GM10847 (cell line): ENCODE measurements around the gene PTPRN2.

Experiments used
- POLR2A ChIP-seq: IDR thresholded peaks from 2 replicates; pipeline ENCODE4 v1.6.1; 2011; ENCODE audit not compliant: insufficient read length; ENCODE audit errors: extremely low read depth

Gene PTPRN2

DNA sequence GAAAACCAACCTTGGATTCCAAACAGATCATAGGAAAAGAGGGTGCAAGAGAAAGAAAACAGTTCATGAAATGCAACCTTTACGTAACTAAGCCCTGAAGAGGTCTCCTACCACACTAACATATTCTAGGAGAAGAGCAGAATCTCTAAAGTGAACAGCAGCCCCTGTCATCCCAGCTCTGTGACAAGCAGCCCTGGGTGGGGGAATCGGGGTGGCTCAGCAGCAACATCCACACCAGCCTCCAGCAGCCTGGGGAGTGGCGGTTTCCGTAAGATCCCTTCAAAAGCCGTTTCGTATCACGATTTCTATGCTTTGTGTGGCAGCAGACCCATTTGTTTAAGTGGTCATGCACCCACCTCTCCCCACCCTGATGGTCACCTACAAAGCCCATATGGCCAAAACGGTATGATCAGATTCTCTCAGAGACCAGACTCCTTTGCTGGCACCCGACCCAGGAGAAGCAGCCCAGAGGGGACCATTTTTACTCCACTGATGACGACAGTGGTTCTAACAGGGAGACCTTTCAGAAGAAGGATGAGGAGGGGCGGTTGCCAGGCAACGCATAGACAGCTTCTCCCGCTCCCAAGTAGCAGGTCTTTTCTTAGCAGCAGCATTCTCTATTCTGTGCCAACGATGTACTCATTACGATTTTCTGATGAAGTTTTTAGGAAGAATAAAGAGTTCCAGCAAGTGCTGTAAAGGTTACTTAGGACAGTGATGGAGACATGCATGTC is 950.2 kb downstream of the PTPRN2 start:
- TF ChIP-seq POLR2A = no peak

DNA sequence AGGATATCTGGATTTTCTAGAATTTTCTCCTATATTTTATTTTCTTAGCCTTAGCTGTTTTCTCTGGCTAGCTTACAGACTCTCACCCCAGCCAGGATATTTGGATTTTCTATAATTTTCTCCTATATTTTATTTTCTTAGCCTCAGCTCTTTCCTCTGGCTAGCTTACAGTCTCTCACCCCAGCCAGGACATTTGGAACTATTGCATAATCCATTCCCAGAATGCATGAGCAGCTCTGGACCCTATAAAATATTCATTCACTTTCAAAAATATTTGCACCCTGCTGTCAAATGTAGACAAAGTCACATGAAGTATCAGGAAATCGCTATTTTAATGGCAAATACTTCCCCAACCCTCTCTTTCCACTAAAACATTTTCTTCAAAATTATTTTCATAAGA is 952.0 kb downstream of the PTPRN2 start:
- no peak for TF ChIP-seq POLR2A

DNA sequence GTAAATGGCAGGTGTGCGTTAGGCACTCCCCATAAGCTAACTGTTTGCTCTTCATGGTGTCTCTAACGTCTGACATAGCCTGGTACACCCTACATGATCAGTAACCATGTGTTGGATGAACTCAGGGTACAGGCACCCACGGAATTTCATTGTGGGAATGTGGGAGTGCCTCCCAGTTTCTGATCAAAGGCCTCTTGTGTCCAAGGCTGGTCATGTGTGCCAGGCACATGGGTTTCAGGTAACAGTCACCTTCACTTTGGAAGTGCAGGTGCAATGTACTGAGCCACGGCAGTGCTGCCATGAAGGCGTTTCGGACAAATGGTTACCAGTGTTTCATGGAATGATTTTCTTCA is 952.5 kb downstream of the PTPRN2 start:
- no peak for TF ChIP-seq POLR2A

DNA sequence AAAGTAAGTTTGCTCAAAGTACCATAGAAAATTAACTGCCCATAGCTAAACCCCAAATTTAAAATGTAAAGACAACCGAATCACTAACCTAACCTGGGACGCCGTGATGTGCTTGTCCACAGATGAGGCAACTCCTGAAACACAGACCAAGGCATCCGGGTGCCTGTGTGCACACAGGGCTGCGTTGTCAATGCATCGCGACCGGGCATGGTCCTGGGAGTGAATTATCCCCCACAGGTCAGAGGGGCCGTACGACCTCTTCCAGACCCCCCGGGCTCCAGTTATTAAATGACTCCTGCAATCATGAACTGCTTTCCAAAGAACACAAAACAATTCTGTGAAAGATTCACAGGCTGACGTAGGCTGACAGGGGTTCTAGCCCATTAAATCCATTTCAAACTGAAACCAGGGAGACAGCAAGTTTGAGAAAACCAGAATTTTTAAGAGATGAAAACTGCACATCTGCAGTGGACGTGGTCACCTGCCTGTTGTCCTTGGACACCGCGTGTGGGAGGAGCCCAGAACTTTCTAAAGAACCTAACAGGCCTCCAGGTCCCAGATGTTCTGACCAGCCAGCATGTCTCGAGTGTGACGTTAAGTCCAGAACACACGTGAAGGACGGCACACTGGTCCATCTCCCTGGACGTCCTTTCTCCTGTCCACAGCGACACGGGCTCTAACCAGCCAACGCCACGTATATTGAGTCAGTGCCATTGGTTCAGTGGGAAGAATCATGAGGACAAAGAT is 953.0 kb downstream of the PTPRN2 start:
- no peak for TF ChIP-seq POLR2A

DNA sequence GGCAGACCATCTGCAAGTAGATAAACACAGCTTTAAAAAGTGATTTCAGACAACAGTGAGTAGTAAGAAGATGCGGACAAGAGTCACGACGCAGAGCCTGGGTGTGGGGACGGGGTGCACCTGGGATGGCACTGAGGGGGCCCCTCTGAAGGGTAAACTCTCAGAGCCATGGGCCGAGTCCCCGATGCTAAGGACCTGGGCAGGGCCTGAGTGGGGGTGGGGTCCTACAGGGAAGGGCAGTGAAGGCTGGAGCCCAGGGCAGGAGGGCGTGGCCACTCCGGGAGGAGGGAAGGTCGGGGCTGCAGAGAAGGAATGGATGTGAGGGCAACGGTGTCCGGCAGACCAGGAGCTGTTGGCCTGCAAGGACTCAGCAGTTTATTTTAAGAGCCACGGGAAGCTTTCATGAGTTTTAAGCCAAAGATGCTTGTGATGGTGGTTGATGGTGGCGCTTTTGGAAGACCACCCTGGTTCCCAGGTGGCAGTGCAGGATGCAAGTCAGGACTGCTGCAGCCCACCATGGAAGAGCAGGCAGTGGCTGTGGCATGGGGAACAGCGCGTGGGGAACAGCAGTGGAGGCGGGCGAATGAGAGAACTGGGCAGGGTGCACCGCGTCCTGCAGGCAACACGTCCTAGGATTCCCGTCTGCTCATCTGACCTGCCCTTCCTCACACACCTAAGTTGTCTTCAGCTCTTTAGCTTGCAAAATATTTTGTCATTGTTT is 954.0 kb downstream of the PTPRN2 start:
- TF ChIP-seq POLR2A = no peak

DNA sequence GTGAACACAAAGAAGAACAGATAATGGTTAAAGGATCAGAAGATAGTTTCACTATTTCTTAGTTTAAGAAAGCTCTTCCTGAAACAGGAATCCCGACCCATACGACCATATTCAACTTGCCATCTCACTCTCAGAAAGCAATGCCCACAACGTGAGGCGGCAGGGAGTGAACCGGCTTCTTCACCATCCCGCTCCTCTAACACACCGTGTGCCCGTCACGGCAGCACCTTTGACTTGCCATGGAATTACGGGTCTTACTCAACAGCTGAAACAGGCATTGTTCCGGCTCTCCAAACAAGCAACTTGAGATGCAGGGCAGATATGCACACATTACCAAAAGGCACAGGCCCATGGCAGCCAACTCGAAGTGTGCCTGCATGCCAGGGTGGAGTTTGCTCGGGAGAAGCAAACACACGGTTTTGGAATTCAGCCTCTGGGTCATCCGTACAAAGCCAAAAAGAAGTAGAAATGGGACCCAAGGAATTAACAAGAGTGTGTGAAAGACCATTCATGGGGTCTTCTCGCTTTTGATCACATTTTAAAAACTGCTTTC is 957.2 kb downstream of the PTPRN2 start:
- no peak for TF ChIP-seq POLR2A

DNA sequence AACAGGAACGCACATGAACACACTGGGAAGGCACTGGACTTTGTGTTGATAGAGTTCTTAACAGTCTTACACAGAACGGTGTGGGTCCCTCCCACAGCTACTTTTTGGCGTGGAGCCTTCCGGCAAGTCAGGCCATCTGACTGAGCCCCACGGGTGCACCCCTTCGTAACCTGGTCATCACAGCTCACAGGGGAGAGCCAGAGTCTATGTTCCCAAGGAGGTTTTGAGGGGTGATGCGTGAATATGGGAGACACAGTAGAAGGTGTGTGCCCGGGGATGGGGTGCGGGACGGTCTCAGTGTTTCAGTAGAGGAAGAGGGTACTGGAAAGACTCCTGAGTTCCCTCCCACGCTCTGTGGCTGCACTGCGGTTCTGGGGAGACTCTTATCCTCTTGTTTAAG is 959.2 kb downstream of the PTPRN2 start:
- no peak for TF ChIP-seq POLR2A

DNA sequence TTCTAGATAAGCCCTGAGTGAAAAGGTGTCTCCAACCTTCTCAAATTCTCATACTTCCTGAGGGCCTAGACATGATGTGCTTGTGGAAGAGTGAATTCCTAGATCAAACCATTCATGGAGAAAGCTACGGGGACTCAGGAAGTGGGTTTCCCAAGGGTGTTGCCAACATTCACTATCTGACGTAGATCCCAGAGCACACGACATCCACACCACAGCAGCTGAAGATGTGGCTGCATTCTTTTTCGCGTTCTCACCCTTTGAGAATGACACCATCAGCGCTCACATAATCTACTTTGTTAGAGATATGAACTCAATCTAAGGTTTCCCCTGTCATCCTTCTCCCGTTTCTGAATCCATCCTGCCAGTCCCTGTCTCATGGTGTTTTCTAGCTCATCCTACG is 960.0 kb downstream of the PTPRN2 start:
- TF ChIP-seq POLR2A = no peak

DNA sequence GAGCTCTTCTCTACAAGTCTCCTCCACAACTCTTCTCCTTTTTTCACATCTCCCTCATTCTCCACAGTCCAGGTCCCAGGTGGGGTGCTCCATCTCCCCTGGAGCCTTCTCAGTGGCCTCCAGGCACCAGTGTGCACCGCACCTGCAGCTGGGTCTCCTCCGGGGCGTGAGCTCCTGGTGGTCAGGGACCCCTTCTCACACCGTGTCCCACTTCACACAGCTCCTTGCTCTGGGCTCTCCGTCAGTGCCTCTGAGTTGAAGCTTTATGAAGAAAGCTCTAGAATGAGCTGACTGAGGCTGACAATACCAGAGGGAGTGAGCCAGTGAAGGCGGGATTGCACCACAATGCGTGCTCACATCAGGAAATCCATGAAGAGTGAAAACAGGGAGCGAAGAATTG is 960.6 kb downstream of the PTPRN2 start:
- TF ChIP-seq POLR2A = no peak

DNA sequence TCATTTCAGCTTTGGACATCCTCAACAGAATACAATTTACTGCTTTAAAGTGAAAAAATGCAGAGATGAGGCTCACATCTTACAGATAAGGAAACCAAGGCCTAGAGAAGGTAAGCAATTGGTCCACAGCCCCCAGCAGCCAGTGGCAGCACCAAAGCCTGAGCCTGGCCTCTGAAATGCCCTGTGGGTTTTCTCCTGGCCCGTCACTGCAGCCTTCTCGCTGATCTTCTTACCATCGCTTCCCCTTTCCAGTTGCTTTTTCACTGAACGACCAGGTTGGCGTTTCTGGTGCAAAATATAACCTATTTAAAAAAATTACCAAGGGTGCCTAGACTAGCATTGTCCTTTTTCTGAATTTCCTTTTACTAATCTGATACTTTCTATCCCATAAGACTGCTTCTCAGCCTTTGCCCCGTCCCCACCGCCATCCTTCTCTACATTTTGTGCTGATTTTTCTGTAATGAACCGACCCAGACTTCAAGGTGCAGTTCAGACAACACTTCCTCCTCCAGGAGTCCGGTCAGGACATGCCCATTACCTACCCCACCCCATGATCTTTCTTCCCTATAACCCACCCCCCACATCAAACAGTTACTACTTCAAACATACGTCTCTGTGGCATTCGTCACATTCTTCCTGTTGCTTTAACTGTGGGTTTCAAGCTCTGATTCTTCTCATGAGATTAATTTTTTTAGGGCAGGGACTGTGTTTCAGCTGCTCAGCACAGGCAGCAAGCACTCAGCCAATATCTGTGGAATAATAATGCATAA is 961.5 kb downstream of the PTPRN2 start:
- TF ChIP-seq POLR2A = no peak

DNA sequence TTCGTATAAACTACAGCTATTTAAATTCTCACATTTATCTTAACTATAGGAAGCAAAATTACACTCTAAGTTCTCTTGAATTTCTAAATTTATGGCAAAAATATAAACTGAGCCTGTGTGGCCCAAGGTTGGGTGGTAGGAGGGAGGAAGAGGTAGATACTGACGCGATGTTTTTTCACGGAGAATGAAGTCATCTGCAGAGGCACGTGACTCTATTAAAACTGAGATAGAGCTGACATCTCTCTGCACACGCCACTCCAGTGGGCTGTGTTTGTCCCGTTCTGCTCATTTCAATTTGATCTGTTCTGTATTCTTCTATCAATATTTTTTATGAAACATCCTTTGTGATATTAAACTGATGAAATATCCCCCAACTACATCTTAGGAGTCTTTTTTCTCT is 964.1 kb downstream of the PTPRN2 start:
- TF ChIP-seq POLR2A = no peak

DNA sequence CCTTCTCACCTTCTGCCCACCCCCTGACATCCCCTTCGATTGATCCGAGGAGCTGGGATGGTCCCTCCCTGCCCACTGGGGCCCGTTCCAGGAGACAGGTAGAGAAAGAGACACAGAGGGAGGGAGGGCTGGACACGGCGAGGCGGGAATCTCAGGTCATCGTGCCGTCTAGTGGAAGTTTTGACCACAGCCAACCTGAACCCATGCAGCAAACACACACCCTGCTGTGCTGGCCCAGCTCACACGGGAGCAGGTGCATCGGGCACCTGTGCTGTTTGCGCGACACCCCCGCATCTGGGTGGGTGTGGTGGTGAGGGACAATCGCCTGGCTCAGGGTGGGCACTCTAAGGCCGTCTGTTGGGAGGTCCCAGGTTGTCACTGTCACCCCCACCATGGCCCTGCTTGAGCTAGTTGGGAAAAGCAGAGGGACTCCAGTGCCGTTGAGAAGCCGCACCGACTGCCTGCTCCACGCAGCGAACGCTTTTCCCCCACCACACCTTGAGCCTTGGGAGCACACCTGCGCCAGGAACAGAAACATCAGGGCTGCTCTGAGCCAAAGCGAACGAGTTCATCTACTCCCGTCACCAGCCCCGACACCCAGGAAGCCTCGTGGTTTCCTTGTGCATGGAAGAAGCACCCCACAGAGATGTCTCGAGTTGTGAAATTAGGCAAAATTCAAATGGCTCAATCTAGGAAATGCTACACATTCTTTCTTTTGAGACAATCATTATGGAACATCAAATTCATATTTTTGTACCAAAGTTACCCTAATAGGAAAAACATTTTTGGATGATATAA is 965.0 kb downstream of the PTPRN2 start:
- TF ChIP-seq POLR2A = no peak

DNA sequence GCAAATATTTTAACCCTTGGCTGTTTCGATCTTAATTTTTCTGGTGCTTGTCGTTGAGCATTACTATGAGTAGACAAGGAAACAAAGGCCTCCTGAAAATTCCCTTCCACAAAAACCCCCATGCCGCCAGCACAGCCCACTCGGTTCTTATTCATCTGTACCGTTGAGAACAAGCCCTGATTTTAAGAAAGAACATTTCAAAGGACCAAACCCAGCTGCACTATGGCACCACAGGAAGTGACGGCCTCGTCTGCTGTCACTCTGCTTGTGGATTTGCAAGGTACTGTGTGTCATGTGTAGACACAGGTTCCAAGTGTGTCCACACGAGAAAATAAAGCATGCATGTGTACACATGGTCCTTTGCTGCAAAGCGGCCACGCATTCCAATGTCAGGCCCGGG is 965.6 kb downstream of the PTPRN2 start:
- no peak for TF ChIP-seq POLR2A

DNA sequence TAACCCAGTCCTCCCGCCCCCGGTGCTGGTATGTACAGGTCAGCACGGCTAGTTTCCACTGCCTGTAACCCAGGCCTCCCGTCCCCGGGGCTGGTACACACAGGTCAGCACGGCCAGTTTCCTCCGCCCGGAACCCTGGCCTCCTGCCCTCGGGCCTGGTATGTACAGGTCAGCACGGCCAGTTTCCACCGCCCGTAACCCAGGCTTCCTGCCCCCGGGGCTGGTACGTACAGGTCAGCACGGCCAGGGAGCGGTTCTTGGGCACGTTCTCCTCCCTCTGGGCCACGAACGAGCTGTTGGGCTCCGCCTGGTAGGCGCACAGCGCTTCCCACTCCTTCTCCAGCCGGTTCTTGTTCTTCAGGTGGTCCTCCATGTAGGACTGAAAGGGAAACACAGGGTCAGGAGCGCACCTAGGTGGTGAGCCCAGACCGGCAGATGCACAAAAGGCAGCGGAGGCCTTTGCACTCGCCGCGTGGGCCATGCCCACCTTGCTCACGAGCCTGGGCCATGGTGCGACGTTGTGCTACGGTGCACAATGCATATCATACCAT is 966.4 kb downstream of the PTPRN2 start:
- TF ChIP-seq POLR2A = no peak
